ENCODE results near the gene CFHR5.
"Not testable (repeated sequence)": the region's sequence is repeated elsewhere in the genome, so short reads cannot be mapped to it uniquely, and the experiment has no call there.

- not testable (repeated sequence) for TF ChIP-seq CTCF (tag by site-specific recombination; IDR thresholded peaks at IDR 0.05); GFI1B (tag by site-specific recombination; IDR thresholded peaks at IDR 0.05); RBAK (tag by site-specific recombination; IDR thresholded peaks at IDR 0.05); REST (tag by site-specific recombination; IDR thresholded peaks at IDR 0.05); ZNF175 (tag by site-specific recombination; IDR thresholded peaks at IDR 0.05); ZNF311 (tag by site-specific recombination; IDR thresholded peaks at IDR 0.05; ENCODE audit: borderline replicate concordance); SETDB1 (IDR thresholded peaks at IDR 0.05; ENCODE audit: insufficient read length, low read length); MZF1 (tag by site-specific recombination; IDR thresholded peaks at IDR 0.05; ENCODE audit: borderline replicate concordance); ZNF121 (tag by site-specific recombination; IDR thresholded peaks at IDR 0.05); ZFP37 (tag by site-specific recombination; IDR thresholded peaks at IDR 0.05)
Measured at GRCh38 chr1:196932853-196933252, 44.5 kb upstream of the CFHR5 start.

Data from HEK293 (cell line).